ENCODE measurements around the gene USH2A. TPM values are rescaled to one million over a fixed set of nuclear protein-coding genes. Genes with fewer than 3 reads are reported as not detected.

Gene USH2A
- total RNA-seq, 3 donors from 2014 or later = 0.03 to 0.17 TPM; not detected in 1

DNA sequence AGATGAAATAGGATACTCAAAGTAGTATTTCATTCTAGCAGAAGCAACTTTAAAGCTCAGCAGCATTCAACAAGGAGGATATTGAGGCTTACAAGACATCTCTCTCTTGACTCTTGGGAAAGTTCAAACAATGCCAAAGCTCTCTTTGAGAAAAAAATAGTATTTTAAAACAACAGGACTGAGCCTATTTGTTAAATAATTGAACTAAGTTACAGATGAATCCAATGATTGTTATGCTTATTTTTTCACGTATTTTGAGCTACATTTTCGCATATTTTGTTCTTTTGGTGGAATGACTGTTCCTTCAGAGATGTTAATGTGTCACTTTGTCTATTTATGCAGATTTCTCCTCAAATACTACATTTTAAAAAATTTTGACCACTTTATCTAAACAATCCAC is 655.5 kb downstream of the USH2A start:
- TF ChIP-seq, protein P1, sequence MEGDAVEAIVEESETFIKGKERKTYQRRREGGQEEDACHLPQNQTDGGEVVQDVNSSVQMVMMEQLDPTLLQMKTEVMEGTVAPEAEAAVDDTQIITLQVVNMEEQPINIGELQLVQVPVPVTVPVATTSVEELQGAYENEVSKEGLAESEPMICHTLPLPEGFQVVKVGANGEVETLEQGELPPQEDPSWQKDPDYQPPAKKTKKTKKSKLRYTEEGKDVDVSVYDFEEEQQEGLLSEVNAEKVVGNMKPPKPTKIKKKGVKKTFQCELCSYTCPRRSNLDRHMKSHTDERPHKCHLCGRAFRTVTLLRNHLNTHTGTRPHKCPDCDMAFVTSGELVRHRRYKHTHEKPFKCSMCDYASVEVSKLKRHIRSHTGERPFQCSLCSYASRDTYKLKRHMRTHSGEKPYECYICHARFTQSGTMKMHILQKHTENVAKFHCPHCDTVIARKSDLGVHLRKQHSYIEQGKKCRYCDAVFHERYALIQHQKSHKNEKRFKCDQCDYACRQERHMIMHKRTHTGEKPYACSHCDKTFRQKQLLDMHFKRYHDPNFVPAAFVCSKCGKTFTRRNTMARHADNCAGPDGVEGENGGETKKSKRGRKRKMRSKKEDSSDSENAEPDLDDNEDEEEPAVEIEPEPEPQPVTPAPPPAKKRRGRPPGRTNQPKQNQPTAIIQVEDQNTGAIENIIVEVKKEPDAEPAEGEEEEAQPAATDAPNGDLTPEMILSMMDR (IDR thresholded peaks at IDR 0.05) = no peak
- no peak for DNase-seq
- Histone ChIP-seq H3K4me1 (ENCODE audit: low read depth) (no peaks in the 10 kb centered on the region), H3K4me3 (no peak overlapping the region), H3K36me3 (ENCODE audit: low read depth) (no peaks in the 10 kb centered on the region), H3K9me3 (no peaks in the 10 kb centered on the region)
- intact Hi-C loops (cut with DNase I, micrococcal nuclease) = no loop called here
- no peak for ATAC-seq

DNA sequence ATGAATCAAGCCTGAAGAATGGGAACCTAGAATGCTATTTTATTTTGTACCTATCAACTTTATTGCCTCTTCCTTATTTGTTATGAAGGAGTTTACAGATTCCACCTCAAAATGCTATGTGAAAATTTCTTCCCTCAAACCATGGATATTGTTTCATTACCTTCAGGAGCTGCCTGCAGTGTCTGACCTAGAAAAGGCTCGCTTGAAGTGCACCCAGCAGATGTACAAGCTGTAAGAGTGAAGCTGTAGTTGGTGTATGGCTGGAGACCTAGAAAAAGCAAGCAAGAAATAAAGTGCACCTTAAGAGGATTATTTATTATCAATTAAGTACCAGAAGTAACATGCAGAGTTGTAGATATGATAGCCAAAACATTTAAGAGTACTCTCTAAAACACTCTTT is 656.7 kb downstream of the USH2A start:
- ATAC-seq (no peak), DNase-seq (no peak)
- Histone ChIP-seq H3K4me3 (no peak overlapping the region), H3K9me3 (no peaks in the 10 kb centered on the region), H3K36me3 (ENCODE audit: low read depth) (no peaks in the 10 kb centered on the region), H3K4me1 (ENCODE audit: low read depth) (no peaks in the 10 kb centered on the region)
- TF ChIP-seq, protein P1 (IDR thresholded peaks at IDR 0.05) = no peak
- intact Hi-C loops (cut with DNase I, micrococcal nuclease) = no loop called here

DNA sequence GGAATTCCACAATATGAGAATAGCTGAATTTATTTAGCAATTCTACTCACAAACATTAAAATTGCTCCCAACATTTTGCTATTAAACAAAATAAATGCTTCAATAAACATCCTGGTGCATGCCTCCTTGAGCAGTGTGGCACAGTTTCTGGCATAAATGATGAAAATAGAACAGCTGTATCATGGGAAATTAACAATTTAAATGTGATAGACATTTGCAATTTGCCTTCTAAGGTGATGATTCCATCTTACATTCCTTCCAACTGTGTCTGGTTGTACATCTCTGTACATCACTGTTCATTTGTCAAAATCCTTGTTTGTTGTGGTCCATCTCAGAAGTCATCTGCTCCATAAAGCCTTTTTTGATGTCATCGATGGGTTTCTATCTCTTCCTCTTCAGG is 657.4 kb downstream of the USH2A start:
- no peak for DNase-seq
- intact Hi-C loops (cut with DNase I, micrococcal nuclease) = no loop called here
- Histone ChIP-seq H3K4me1 (ENCODE audit: low read depth) (no peaks in the 10 kb centered on the region), H3K9me3 (no peaks in the 10 kb centered on the region), H3K36me3 (ENCODE audit: low read depth) (no peaks in the 10 kb centered on the region), H3K4me3 (no peak overlapping the region)
- no peak for ATAC-seq
- TF ChIP-seq, protein P1 (IDR thresholded peaks at IDR 0.05) = no peak

DNA sequence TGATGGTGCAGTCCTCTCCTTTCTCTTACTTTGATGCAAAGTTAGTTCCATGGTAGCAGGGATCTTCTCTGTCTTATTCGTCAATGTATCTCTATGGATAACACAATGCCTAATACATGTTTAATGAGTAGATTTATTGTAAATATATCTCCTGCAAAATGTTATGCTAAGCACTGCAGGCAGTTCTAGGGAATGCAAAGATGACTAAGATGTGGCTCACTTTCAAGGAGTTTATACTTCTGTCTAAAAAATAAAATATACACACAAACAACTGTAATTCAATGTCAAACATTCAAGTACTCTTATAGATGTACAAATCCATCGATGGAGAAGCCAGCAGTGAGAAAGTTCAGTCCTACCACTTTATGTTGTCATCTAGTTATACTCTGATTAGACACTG is 661.8 kb downstream of the USH2A start:
- Histone ChIP-seq H3K36me3 (ENCODE audit: low read depth) (no peaks in the 10 kb centered on the region), H3K4me3 (no peak overlapping the region), H3K4me1 (ENCODE audit: low read depth) (no peaks in the 10 kb centered on the region), H3K9me3 (no peaks in the 10 kb centered on the region)
- DNase-seq = no peak
- intact Hi-C loops (cut with DNase I, micrococcal nuclease) = no loop called here
- ATAC-seq = no peak
- TF ChIP-seq, protein P1 (IDR thresholded peaks at IDR 0.05) = no peak

DNA sequence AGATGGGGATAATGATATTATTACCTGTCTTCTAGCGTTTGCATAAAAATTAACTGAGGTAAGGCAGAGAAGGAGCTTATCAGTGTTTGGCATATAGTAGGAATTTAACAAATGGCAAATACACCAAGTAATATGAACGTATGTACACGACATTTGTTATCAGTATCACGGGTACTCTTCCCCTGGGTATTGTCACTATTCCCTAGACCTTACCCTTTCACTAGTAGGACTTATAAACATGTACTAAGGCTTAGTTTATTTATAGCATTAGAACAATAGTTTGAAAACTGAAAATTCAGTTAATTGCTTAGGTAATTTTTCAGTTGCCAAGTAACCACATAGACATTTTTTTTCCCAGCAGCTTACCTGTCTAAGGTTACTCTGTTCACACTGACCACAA is 669.1 kb downstream of the USH2A start:
- TF ChIP-seq, protein P1 (IDR thresholded peaks at IDR 0.05) = no peak
- ATAC-seq (no peak), DNase-seq (no peak)
- Histone ChIP-seq H3K9me3 (no peaks in the 10 kb centered on the region), H3K4me3 (no peak overlapping the region), H3K36me3 (ENCODE audit: low read depth) (no peaks in the 10 kb centered on the region), H3K4me1 (ENCODE audit: low read depth) (no peaks in the 10 kb centered on the region)
- intact Hi-C loops (cut with DNase I, micrococcal nuclease) = no loop called here

DNA sequence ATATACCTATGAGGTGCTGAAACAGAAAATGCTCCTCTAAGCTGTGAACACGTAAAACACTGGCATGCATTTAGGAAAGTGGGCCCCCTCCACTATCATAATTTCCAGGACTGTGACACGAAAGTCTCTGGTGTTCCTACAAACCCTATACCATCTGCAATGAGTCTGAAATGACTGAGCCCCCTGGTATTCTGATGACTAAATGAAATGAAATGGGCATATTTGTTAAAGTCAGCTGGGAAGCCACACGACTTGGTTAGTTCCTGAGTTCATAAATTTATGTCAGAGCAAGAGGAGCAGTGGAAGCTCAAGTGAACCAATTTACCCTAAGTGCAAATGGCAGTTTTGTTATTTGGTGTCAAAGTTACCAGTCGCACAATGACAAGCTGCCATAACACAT is 673.8 kb downstream of the USH2A start:
- no peak for ATAC-seq

More for the DNA sequence above, 673.8 kb downstream of the USH2A start:
- intact Hi-C loops (cut with DNase I, micrococcal nuclease) = no loop called here
- Histone ChIP-seq H3K9me3 (no peaks in the 10 kb centered on the region), H3K4me1 (ENCODE audit: low read depth) (no peaks in the 10 kb centered on the region), H3K4me3 (no peak overlapping the region), H3K36me3 (ENCODE audit: low read depth) (no peaks in the 10 kb centered on the region)
- DNase-seq = no peak
- TF ChIP-seq, protein P1 (IDR thresholded peaks at IDR 0.05) = no peak
